Measurements from ENCODE around the gene PSMD11.
"Not testable (repeated sequence)": the region's sequence is repeated elsewhere in the genome, so short reads cannot be mapped to it uniquely, and the experiment has no call there.

PSMD11 gene

GRCh38 chr17:32444301-32445073 is at the start of gene PSMD11:
Gene PSMD11, plus strand, starts transcription at chr17:32444510. Its CDS starts 14 bp downstream, at chr17:32444524.
- DNase-seq: peak; percentile 97

GRCh38 chr17:32396343-32396742 is 48.0 kb upstream of the PSMD11 start:
- no peak for DNase-seq

GRCh38 chr17:32398946-32399345 is 45.4 kb upstream of the PSMD11 start:
- DNase-seq: no peak

- not testable (repeated sequence) for DNase-seq
Observed at GRCh38 chr17:32410085-32410484, 34.2 kb upstream of the PSMD11 start.

GRCh38 chr17:32426894-32427293 is 17.4 kb upstream of the PSMD11 start:
- DNase-seq: no peak

GRCh38 chr17:32429598-32429997 is 14.7 kb upstream of the PSMD11 start:
- DNase-seq: no peak

GRCh38 chr17:32440722-32441121 is 3.6 kb upstream of the PSMD11 start:
- no peak for DNase-seq

GRCh38 chr17:32441886-32442285 is 2.4 kb upstream of the PSMD11 start:
- DNase-seq: no peak

GRCh38 chr17:32443827-32444300 is 446 bp upstream of the PSMD11 start:
- DNase-seq: no peak

GRCh38 chr17:32445074-32445415 is 735 bp downstream of the PSMD11 start:
- no peak for DNase-seq

GRCh38 chr17:32445497-32445896 is 1.2 kb downstream of the PSMD11 start:
- no peak for DNase-seq

GRCh38 chr17:32445971-32446370 is 1.7 kb downstream of the PSMD11 start:
- no peak for DNase-seq

GRCh38 chr17:32446949-32447348 is 2.6 kb downstream of the PSMD11 start:
- DNase-seq: no peak

GRCh38 chr17:32449963-32450362 is 5.7 kb downstream of the PSMD11 start:
- DNase-seq: no peak

GRCh38 chr17:32450379-32450778 is 6.1 kb downstream of the PSMD11 start:
- not testable (repeated sequence) for DNase-seq

GRCh38 chr17:32451879-32452278 is 7.6 kb downstream of the PSMD11 start:
- DNase-seq: no peak

GRCh38 chr17:32452281-32452680 is 8.0 kb downstream of the PSMD11 start:
- no peak for DNase-seq

- no peak for DNase-seq
Observed at GRCh38 chr17:32453370-32453769, 9.1 kb downstream of the PSMD11 start.

- no peak for DNase-seq
Observed at GRCh38 chr17:32458371-32458770, 14.1 kb downstream of the PSMD11 start.

- DNase-seq: no peak
Observed at GRCh38 chr17:32460054-32460453, 15.7 kb downstream of the PSMD11 start.

- no peak for DNase-seq
Observed at GRCh38 chr17:32461498-32461852, 17.2 kb downstream of the PSMD11 start.

- DNase-seq: peak; percentile 5
Observed at GRCh38 chr17:32461853-32462617, 17.7 kb downstream of the PSMD11 start.

GRCh38 chr17:32463304-32463703 is 19.0 kb downstream of the PSMD11 start:
- DNase-seq: no peak

GRCh38 chr17:32464374-32464773 is 20.1 kb downstream of the PSMD11 start:
- no peak for DNase-seq
